Breast epithelium (tissue), 3 donors: ENCODE results near the gene SPARCL1.

Source experiments
- POLR2A ChIP-seq: fragments of 450-650 bp; IDR thresholded peaks from one replicate; pipeline ENCODE4 v1.6.1; 2016; ENCODE audit warnings: antibody characterized with exemption, mild to moderate bottlenecking, moderate library complexity
- POLR2AphosphoS5 ChIP-seq, 3 donors: sonication (generic); formaldehyde crosslinking; IDR thresholded peaks; one replicate each; pipeline ENCODE4 v1.6.1; 2017; ENCODE audit warnings: antibody characterized with exemption in 3 of 3
- TF ChIP-seq, protein P1 (sequence below), 3 donors: fragments of 450-650 bp; IDR thresholded peaks; one replicate each; pipeline ENCODE4 v1.5.1; 2016 to 2017; ENCODE audit warnings: antibody characterized with exemption in 3 of 3, mild to moderate bottlenecking in 3 of 3, moderate library complexity in 3 of 3

DNA sequence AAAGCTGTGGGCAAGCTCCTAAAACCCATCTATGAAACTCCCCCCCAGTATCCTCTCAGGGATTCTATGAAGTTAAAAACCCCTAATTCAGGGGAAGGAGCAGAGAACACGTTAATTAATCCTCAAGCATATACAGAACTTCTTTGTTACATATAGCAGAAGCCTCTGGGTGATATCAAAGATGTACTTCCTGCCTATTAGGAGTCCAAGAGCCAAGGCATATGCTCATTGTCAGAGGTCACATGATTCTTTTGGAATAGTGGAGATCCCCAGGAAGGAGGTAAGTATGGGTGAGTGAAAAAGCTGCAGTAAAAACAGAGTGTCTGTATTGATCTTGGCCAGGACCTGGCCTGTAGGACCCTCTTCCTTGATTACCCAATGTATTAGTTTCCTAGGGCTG is 2.9 kb upstream of the SPARCL1 start:
- TF ChIP-seq, protein P1, sequence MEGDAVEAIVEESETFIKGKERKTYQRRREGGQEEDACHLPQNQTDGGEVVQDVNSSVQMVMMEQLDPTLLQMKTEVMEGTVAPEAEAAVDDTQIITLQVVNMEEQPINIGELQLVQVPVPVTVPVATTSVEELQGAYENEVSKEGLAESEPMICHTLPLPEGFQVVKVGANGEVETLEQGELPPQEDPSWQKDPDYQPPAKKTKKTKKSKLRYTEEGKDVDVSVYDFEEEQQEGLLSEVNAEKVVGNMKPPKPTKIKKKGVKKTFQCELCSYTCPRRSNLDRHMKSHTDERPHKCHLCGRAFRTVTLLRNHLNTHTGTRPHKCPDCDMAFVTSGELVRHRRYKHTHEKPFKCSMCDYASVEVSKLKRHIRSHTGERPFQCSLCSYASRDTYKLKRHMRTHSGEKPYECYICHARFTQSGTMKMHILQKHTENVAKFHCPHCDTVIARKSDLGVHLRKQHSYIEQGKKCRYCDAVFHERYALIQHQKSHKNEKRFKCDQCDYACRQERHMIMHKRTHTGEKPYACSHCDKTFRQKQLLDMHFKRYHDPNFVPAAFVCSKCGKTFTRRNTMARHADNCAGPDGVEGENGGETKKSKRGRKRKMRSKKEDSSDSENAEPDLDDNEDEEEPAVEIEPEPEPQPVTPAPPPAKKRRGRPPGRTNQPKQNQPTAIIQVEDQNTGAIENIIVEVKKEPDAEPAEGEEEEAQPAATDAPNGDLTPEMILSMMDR (IDR thresholded peaks at IDR 0.05): no peak
- TF ChIP-seq POLR2A (no peak), POLR2AphosphoS5 (IDR thresholded peaks at IDR 0.05) (no peak)
